ENCODE data around the gene MMP17. TPM values are rescaled to one million over a fixed set of nuclear protein-coding genes. Genes with fewer than 3 reads are reported as not detected.

MMP17 gene
- polyA plus RNA-seq, 1 of the 3 experiments (the other 2 are of a cell fraction) = 14.0 TPM

- ChIA-PET POLR2A (no interaction called here), CTCF (no interaction called here)
- no peak for DNase-seq
- no peak for TF ChIP-seq GATA2 (CRISPR knock-in tag; IDR thresholded peaks at IDR 0.05)
- no peak for TF ChIP-seq CHD2 (IDR thresholded peaks at IDR 0.05; ENCODE audit: low read length, partially characterized antibody)
- TF ChIP-seq, protein P1, sequence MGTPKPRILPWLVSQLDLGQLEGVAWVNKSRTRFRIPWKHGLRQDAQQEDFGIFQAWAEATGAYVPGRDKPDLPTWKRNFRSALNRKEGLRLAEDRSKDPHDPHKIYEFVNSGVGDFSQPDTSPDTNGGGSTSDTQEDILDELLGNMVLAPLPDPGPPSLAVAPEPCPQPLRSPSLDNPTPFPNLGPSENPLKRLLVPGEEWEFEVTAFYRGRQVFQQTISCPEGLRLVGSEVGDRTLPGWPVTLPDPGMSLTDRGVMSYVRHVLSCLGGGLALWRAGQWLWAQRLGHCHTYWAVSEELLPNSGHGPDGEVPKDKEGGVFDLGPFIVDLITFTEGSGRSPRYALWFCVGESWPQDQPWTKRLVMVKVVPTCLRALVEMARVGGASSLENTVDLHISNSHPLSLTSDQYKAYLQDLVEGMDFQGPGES (IDR thresholded peaks at IDR 0.05; ENCODE audit: low read depth, low read length) = no peak
- TF ChIP-seq ZBTB33 (IDR thresholded peaks at IDR 0.05; ENCODE audit: borderline replicate concordance, low read depth) = no peak
- TF ChIP-seq REST (IDR thresholded peaks at IDR 0.05; ENCODE audit: low read depth, low read length) = no peak
- TF ChIP-seq EP300 (IDR thresholded peaks at IDR 0.05; ENCODE audit: borderline replicate concordance in 1 of 2, low read depth in 1 of 2, low read length in 1 of 2) = no peak
- no peak for TF ChIP-seq RFX5 (IDR thresholded peaks at IDR 0.05; ENCODE audit: low read length)
- TF ChIP-seq TAF1 (IDR thresholded peaks at IDR 0.05; ENCODE audit: borderline replicate concordance, low read depth, low read length) = no peak
- TF ChIP-seq TCF12 (IDR thresholded peaks at IDR 0.05) = no peak
- no peak for TF ChIP-seq MEF2A (IDR thresholded peaks at IDR 0.05; ENCODE audit: borderline replicate concordance, low read depth)
- TF ChIP-seq FOXJ3 (CRISPR knock-in tag; IDR thresholded peaks at IDR 0.05) = no peak
- TF ChIP-seq EZH2phosphoT487 (IDR thresholded peaks at IDR 0.05; ENCODE audit: borderline replicate concordance, low read depth) = no peak
- TF ChIP-seq, protein P2, sequence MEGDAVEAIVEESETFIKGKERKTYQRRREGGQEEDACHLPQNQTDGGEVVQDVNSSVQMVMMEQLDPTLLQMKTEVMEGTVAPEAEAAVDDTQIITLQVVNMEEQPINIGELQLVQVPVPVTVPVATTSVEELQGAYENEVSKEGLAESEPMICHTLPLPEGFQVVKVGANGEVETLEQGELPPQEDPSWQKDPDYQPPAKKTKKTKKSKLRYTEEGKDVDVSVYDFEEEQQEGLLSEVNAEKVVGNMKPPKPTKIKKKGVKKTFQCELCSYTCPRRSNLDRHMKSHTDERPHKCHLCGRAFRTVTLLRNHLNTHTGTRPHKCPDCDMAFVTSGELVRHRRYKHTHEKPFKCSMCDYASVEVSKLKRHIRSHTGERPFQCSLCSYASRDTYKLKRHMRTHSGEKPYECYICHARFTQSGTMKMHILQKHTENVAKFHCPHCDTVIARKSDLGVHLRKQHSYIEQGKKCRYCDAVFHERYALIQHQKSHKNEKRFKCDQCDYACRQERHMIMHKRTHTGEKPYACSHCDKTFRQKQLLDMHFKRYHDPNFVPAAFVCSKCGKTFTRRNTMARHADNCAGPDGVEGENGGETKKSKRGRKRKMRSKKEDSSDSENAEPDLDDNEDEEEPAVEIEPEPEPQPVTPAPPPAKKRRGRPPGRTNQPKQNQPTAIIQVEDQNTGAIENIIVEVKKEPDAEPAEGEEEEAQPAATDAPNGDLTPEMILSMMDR (IDR thresholded peaks at IDR 0.05) = no peak
- no peak for TF ChIP-seq JUND (IDR thresholded peaks at IDR 0.05)
- TF ChIP-seq, protein P3, sequence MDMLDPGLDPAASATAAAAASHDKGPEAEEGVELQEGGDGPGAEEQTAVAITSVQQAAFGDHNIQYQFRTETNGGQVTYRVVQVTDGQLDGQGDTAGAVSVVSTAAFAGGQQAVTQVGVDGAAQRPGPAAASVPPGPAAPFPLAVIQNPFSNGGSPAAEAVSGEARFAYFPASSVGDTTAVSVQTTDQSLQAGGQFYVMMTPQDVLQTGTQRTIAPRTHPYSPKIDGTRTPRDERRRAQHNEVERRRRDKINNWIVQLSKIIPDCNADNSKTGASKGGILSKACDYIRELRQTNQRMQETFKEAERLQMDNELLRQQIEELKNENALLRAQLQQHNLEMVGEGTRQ (IDR thresholded peaks at IDR 0.05; ENCODE audit: borderline replicate concordance, low read depth, low read length) = no peak
- no peak for TF ChIP-seq FOXM1 (IDR thresholded peaks at IDR 0.05; ENCODE audit: low read depth)
- H3K9ac ChIP-seq = no peak overlapping the region
- no peaks in the 10 kb centered on the region for H3K79me2 ChIP-seq (ENCODE audit: insufficient read depth)
- H3K9me3 ChIP-seq = no peaks in the 10 kb centered on the region
- H3K4me1 ChIP-seq (ENCODE audit: control insufficient read depth in 1 of 2, insufficient read depth in 2 of 2, low read depth in 1 of 2, low read length in 1 of 2) = peaks cover 0 to 3% of the 10 kb centered on the region in 2 experiments; a peak in 1 of 4 replicates
- H3K27ac ChIP-seq (ENCODE audit: low read depth in 2 of 2, low read length in 1 of 2) = no peak overlapping the region
- H3K27me3 ChIP-seq (ENCODE audit: insufficient read depth) = no peaks in the 10 kb centered on the region
- 53% methylated on average over 5 of the region's 5 CpGs for WGBS (ENCODE audit: low lambda C conversion rate)
- H2AFZ ChIP-seq (ENCODE audit: low read depth) = no peak overlapping the region
- H3K4me2 ChIP-seq = no peak overlapping the region
- H3K36me3 ChIP-seq (replicated peaks in 1 of 2; ENCODE audit: control insufficient read depth in 1 of 2, insufficient read depth in 2 of 2, low read length in 1 of 2) = no peaks in the 10 kb centered on the region
- no peaks in the 10 kb centered on the region for H4K20me1 ChIP-seq (ENCODE audit: insufficient read depth)
- H3F3A ChIP-seq (replicated peaks; ENCODE audit: insufficient read depth) = no peaks in the 10 kb centered on the region
- H3K4me3 ChIP-seq (ENCODE audit: low read depth in 2 of 2, low read length in 1 of 2) = no peak overlapping the region
- H3K9me2 ChIP-seq = no peaks in the 10 kb centered on the region
These were observed 22.8 kb upstream of the MMP17 start for GRCh38 chr12:131805421-131805820.
